Stimulated activated CD8-positive, alpha-beta memory T cell treated with anti-CD3 and anti-CD28 coated beads, Interleukin-4, amount 100 ng/mL, for 1 hour (primary cell): ENCODE data around the gene MIOX.
"Not testable (repeated sequence)": the region's sequence is repeated elsewhere in the genome, so short reads cannot be mapped to it uniquely, and the experiment has no call there.

Source experiments
- DNase-seq, 2 donors: peaks; one replicate each; pipeline ENCODE4 v3.0.0-alpha.2; 2020; ENCODE audit warnings: low read depth in 2 of 2, low spot score in 1 of 2

MIOX gene

GRCh38 chr22:50516068-50516467 is 29.4 kb downstream of the MIOX start:
- no peak for DNase-seq

DNA sequence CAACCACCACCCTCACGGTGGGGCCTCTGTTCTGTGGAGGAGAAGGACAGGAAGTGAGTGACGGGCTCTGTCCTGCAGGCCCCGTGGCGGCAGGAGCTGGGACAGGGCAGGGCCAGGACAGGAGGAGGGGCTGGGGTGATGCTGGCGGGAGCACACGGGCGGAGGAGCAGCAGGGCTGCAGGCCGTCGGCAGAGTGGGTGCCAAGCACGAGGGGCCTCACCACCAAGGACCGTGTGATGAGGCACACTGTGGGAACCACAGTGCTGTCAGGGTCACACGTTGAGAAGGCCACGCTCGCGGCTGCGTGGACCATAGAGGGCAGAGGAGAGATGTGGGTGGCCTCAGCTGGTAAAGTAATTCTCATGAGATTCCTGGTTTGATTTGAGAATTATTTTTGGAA is 30.2 kb downstream of the MIOX start:
- no peak for DNase-seq

GRCh38 chr22:50517495-50518260 is 31.0 kb downstream of the MIOX start:
- no peak for DNase-seq

DNA sequence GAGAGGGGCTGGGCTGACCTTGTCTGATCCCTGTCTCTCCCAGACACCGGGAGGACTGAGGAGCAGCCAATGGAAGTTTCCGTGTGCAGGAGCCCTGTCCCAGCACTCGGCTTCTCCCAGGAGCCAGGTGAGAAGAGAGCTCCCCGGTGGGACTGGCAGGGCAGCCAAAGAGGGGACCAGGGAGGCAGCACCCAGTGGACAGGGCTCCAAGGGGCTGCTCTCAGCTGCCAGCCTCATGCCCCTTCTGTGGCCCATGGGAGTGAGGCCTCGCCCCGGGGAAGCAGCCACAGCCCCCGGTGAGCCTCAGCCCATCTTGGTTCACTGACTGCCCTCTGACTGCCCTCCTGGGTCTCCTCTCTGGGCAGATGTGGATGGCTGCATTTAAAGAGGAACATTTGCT is 31.9 kb downstream of the MIOX start:
- no peak for DNase-seq

GRCh38 chr22:50519151-50519550 is 32.5 kb downstream of the MIOX start:
- no peak for DNase-seq

DNA sequence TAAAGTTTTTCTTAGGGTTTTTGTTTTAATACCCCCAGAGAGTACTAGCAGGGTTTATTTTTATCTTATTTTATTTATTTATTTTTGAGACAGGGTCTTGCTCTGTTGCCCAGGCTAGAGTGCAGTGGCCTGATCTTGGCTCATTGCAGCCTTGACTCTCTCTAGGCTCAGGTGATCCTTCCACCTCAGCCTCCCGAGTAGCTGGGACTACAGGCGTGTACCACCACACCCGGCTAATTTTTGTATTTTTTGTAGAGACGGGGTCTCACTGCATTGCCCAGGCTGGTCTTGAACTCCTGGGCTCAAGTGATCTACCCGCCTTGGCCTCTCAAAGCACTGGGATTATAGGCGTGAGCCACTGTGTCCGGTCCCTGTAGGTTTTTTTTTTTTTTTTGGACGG is 33.5 kb downstream of the MIOX start:
- DNase-seq = not testable (repeated sequence)

DNA sequence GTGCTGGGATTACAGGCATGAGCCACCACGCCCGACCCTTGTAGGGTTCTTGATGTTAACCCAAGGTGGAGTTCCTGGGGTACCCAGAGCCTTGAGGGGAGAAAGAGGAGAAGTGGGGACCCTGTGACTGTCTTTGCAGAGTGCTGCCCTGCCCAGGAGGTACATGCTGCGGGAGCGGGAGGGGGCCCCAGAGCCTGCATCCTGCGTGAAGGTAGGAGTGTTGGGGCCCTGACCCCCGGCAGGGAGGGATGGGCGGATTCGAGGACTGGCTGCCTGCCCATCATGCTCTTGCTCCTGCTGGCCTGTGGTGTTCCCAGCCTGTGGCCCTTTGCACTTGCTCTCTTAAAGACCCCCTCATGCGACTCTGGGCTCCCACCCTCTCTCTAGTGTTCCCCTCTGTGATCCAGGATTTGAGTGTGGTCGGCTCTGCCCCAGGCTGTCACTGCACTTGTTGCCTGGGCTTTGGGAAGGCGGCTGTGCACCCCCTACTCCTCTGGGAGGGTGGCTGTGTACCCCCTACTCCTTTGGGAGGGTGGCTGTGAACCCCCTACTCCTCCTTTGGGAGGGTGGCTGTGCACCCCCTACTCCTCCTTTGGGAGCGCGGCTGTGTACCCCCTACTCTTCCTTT is 34.3 kb downstream of the MIOX start:
- no peak for DNase-seq

GRCh38 chr22:50521710-50522109 is 35.1 kb downstream of the MIOX start:
- no peak for DNase-seq

GRCh38 chr22:50522208-50522805 is 35.6 kb downstream of the MIOX start:
- no peak for DNase-seq

GRCh38 chr22:50522806-50523438 is 36.3 kb downstream of the MIOX start:
- no peak for DNase-seq

GRCh38 chr22:50523458-50523805 is 36.8 kb downstream of the MIOX start:
- no peak for DNase-seq

DNA sequence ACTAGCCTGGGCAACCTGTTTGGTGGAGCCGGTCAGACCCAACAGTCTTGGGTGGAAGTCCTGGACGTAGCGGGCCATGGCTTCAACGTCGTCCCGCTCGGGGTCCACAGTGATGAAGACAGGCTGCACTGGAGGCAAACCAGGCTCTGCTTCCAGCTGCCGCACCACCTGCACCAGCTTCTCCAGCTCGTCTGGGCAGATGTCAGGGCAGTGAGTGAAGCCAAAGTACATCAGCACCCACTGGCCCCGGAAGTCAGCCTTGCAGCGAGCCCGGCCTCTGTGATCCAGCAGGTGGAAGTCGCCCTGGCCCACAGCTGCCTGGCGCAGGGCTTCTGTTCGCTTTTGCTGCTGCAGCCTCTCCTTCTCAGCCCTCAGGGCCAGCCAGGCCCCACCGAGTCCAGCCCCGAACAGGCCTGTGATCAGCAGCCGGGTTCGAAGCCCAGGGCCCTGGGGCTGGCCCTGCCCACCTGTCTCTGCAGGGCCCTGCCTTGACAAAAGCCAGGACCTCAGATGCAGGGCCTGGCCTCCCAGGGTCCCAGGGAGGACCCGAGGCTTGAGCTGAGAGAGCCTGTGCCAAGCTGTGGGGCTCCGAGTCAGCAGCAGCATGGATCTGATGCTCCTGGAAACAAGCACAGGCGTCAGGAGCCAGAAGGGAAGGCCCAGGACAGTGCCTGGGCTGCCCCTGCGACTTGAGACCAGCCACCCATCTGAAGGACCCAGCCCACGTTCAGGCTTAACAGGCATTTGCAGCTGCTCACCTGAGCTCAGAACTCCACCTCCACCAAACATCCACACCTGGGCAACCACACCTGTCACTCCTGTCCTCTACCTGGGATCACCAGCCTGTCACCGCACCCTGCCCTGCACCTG is 37.4 kb downstream of the MIOX start:
- DNase-seq = no peak

DNA sequence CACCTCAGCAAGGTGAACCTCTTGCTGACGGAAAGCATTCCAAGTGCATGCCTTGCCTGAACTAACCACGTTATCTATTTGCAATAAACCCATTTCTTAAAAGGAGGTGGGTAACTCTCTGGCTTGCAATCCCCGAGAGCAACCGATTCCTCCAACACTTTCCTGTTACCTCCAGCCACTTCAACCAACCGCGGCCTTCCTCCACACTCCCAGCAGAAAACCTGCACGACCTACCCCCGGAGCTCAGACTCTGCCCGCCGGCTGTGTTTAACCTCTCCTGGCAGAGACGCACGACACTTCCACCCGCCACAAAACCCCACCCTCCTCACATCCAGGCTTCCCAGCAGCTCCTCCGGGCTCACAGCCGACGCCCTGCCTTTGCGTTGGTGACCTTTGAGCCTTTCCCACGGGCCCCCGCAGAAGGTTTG is 38.0 kb downstream of the MIOX start:
- DNase-seq = no peak

GRCh38 chr22:50525104-50525857 is 38.6 kb downstream of the MIOX start, which contains the start of gene SCO2:
TSS of gene SCO2 (minus strand) at chr22:50525598. CDS start at chr22:50524411, 1,187 bp downstream.
- peak; percentile 85 to 96 for DNase-seq

DNA sequence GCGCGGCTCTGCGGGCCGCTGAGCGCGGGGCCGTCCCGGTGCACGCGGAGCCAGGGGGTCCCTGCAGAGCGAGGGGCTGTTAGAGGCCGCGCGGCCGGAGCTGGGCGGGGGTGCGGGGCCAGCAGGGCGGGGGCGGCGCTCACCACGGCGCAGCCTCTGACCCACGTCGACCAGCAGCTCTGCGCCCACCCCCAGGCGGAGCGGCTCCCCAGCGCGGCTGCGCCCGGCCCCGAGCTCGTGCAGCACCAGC is 39.1 kb downstream of the MIOX start:
- DNase-seq = no peak

DNA sequence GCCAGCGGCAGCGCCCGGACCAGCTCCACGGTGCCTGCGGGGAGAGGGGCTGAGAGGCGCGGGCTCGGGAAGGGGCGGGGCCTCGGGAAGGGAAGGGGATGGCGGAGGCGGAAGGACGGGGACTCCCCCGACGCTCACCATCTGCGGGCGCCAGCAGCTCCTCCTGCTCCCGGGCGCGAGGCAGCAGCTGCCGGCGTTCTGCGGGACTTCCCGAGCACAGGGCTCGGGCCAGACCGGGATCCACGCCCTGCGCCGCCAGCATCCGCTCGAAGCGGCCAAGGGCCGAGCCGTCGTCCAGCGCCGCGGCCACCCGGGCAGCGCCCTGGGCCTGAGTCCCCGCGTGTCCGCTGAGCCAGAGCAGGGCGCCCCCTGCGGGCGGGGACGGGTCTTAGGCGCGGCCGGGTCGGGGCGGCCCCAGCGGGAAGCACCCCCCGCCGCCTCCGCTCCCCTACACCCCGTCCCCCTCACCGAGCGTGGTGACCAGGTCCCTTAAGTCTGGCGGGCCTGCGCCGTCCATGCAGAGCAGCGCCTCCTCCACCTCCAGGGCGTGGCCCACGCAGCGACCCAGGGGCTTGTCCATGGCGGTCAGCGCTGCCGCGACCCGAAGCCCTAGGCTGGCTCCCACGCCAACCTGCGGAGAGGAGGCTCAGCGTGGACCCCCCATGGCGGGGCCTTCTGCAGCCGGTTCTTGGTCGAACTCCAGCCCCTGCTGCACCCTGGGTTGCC is 39.6 kb downstream of the MIOX start:
- DNase-seq = peak; percentile 50 to 65

- no peak for DNase-seq
Observed at GRCh38 chr22:50526834-50527801, 40.5 kb downstream of the MIOX start.

DNA sequence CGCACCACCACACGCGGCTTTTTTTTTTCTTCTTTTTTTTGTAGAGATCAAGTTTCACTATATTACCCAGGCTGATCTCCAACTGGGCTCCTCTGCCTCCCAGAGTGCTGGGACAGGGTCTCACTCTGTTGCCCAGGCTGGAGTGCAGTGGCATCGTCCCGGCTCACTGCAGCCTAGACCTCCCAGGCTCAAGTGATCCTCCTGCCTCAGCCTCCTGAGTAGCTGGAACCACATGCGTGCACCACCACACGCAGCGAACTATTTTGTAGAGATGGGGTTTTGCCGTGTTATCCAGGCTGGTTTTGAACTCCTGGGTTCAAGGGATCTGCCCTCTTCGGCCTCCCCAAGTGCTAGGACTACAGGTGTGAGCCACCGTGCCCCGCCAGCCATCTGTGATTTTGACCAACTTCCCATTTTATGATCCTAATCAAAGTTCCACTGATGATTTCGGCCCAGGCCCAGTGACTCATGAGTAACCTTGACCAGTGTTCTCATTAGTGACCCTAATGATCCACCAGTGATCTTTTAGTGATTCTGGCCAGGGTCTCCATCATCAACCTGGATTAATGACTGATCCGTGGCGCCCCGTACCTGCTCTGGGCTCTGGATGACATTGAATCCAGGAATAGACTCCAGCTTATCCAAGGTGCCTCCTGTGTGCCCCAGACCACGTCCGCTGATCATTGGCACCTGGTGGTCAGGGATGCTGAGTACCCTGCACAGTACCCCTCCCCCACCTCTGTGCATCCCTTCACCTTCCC is 41.4 kb downstream of the MIOX start:
- no peak for DNase-seq
